A549 (cell line): ENCODE measurements around the gene GGACT. TPM values are rescaled to one million over a fixed set of nuclear protein-coding genes. Genes with fewer than 3 reads are reported as not detected.

Experiments
- ATAC-seq, 2 experiments: fragments of 200-7000 bp in 1 of 2; fragments of >200 bp in 1 of 2; cut with Nextera tagmentation in 1 of 2; cut with Tn5 transposase in 1 of 2; 3 replicates each; pipeline versions ENCODE4 v1.8.0 to v1.9.1; 2018 to 2020; ENCODE audit warnings: mild to moderate bottlenecking in 1 of 2, moderate library complexity in 1 of 2
- CTCF ChIA-PET: fragments of 300-600 bp; sonication (Branson Sonifier 250); formaldehyde crosslinking; extraction: SDS; loops from one replicate; lab custom pipeline; 2021; ENCODE audit warnings: antibody characterized with exemption, inconsistent platforms; lab: Yijun Ruan, JAX
- POLR2A ChIA-PET: fragments of 350-600 bp; formaldehyde crosslinking; extraction: SDS; loops from one replicate; lab custom pipeline; 2021; ENCODE audit warnings: antibody characterized with exemption, inconsistent platforms; lab: Yijun Ruan, JAX
- DNase-seq, 2 experiments: peaks; one replicate each; pipeline versions ENCODE4 v3.0.0 to v3.0.0-alpha.2; 2011 to 2016; ENCODE audit warnings: low read depth in 1 of 2, low spot score in 1 of 2
- FAIRE-seq: peaks from 2 replicates; lab custom pipeline; 2011; peaks lifted over from hg19 to GRCh38; lab: Jason Lieb, UNC
- H3K27ac ChIP-seq, 2 experiments: fragments of >200 bp; sonication (Bioruptor Twin); formaldehyde crosslinking; 3 replicates each; pipeline ENCODE4 v1.5.1; 2016 to 2017
- H3K4me1 ChIP-seq: fragments of >200 bp; sonication (Bioruptor Twin); formaldehyde crosslinking; 3 replicates; pipeline ENCODE4 v1.6.1; 2016
- H3K4me2 ChIP-seq: fragments of >200 bp; sonication (Bioruptor Twin); formaldehyde crosslinking; 3 replicates; pipeline ENCODE4 v1.6.1; 2016
- H3K4me3 ChIP-seq: fragments of >200 bp; sonication (Bioruptor Twin); formaldehyde crosslinking; 3 replicates; pipeline ENCODE4 v1.5.1; 2016
- H3K9me3 ChIP-seq: fragments of >200 bp; sonication (Bioruptor Twin); formaldehyde crosslinking; 3 replicates; pipeline ENCODE4 v1.6.1; 2016
- ATOH8 ChIP-seq: fragments of 250-450 bp; sonication (Bioruptor Pico); IDR thresholded peaks from 2 replicates; pipeline ENCODE4 v1.5.0; 2020; ENCODE audit warnings: low read depth, mild to moderate bottlenecking, moderate library complexity
- CHD2 ChIP-seq: fragments of 150-350 bp; IDR thresholded peaks from 2 replicates; pipeline ENCODE4 v1.6.1; 2014; ENCODE audit warnings: low read length; ENCODE audit not compliant: partially characterized antibody
- CTCF ChIP-seq: fragments of >200 bp; sonication (Bioruptor Twin); formaldehyde crosslinking; IDR thresholded peaks from 3 replicates; pipeline ENCODE4 v1.5.1; 2016
- EHF ChIP-seq: fragments of 250-450 bp; sonication (Bioruptor Pico); IDR thresholded peaks from 2 replicates; pipeline ENCODE4 v1.5.0; 2020; ENCODE audit warnings: mild to moderate bottlenecking
- EHMT2 ChIP-seq: fragments of 200-600 bp; sonication (generic); IDR thresholded peaks from 2 replicates; pipeline ENCODE4 v1.6.1; 2016; ENCODE audit warnings: antibody characterized with exemption, low read depth, mild to moderate bottlenecking, moderate library complexity
- FOSL2 ChIP-seq, 2 experiments: fragments of 450-650 bp in 1 of 2; fragments of >200 bp in 1 of 2; sonication (Bioruptor Twin) in 1 of 2; formaldehyde crosslinking; IDR thresholded peaks; 2 replicates each; pipeline versions ENCODE4 v1.5.0 to v1.6.1; 2016 to 2020; ENCODE audit warnings: mild to moderate bottlenecking in 1 of 2, moderate library complexity in 1 of 2
- HOXA7 ChIP-seq: fragments of 250-450 bp; sonication (Bioruptor Pico); IDR thresholded peaks from 2 replicates; pipeline ENCODE4 v1.5.0; 2020; ENCODE audit warnings: mild to moderate bottlenecking, moderate library complexity
- JUNB ChIP-seq: fragments of >200 bp; sonication (Bioruptor Twin); formaldehyde crosslinking; IDR thresholded peaks from 2 replicates; pipeline ENCODE4 v1.6.1; 2016
- MAFK ChIP-seq: fragments of 450-650 bp; IDR thresholded peaks from 2 replicates; pipeline ENCODE4 v1.6.1; 2014; ENCODE audit not compliant: partially characterized antibody
- NFE2L2 ChIP-seq: fragments of 150-350 bp; conservative IDR thresholded peaks from 2 replicates; pipeline ENCODE4 v1.6.1; 2014; ENCODE audit warnings: low read length
- NPAS2 ChIP-seq: fragments of 250-450 bp; sonication (Bioruptor Pico); IDR thresholded peaks from 2 replicates; pipeline ENCODE4 v1.8.0; 2022; ENCODE audit warnings: mild to moderate bottlenecking, moderate library complexity, borderline replicate concordance
- POLR2AphosphoS2 ChIP-seq: conservative IDR thresholded peaks from 2 replicates; pipeline ENCODE4 v1.6.1; 2012; ENCODE audit warnings: low read length, improper control_type of control experiment, inconsistent platforms
- RCOR1 ChIP-seq: fragments of 150-350 bp; IDR thresholded peaks from 2 replicates; pipeline ENCODE4 v1.6.1; 2014; ENCODE audit warnings: antibody characterized with exemption, low read length, low read depth
- REST ChIP-seq: fragments of 200-600 bp; sonication (generic); IDR thresholded peaks from 2 replicates; pipeline ENCODE4 v1.6.1; 2016; ENCODE audit warnings: antibody characterized with exemption, mild to moderate bottlenecking, moderate library complexity
- RFX5 ChIP-seq: fragments of 450-650 bp; IDR thresholded peaks from 2 replicates; pipeline ENCODE4 v1.7.1; 2014; ENCODE audit warnings: antibody characterized with exemption, mild to moderate bottlenecking, moderate library complexity
- WGBS: methylation state at CpG from one replicate; pipeline ENCODE4 v1.1.6; 2017; ENCODE audit errors: missing lambda C conversion rate; 5-methylcytosine and 5-hydroxymethylcytosine counted together
- polyA plus RNA-seq, 4 experiments: library from polyadenylated mRNA; depleted of rRNA in 3 of 4; stranded (reverse); fragments of >200 nt; fragmentation: RNase III in 1 of 4; extraction: RNeasy Plus Mini Kit Qiagen cat#74134 plus additional on column Dnase treatment in 1 of 4; gene quantifications; 2 replicates in 3 of 4; 3 replicates in 1 of 4; pipeline ENCODE4 v1.2.3, GENCODE V29; 2011 to 2017

GGACT gene
- polyA plus RNA-seq, 2 of the 4 experiments (the other 2 are of a cell fraction), result 2.7 to 8.6 TPM

GRCh38 chr13:100510208-100510957 lies 78.2 kb downstream of the GGACT start (continued):
- TF ChIP-seq REST, result no peak
- no peak for TF ChIP-seq NFE2L2
- TF ChIP-seq EHMT2, result no peak

GRCh38 chr13:100508996-100509395 lies 79.6 kb downstream of the GGACT start:
- H3K4me3 ChIP-seq, result no peak overlapping the region
- DNase-seq, result no peak
- peaks cover 10% of the 10 kb centered on the region for H3K4me1 ChIP-seq
- CTCF ChIA-PET, result interaction anchor here (1.2 to 1.6 kb wide), 2 partner anchors 9 to 593 kb away, joined by 3 to 5 read pairs; no protein-coding TSS in a partner anchor
- FAIRE-seq, result no peak
- no peak overlapping the region for H3K27ac ChIP-seq
- POLR2A ChIA-PET, result no interaction called here
- 95% methylated on average over 8 of the region's 8 CpGs for WGBS
- no peak overlapping the region for H3K4me2 ChIP-seq
- H3K9me3 ChIP-seq, result no peaks in the 10 kb centered on the region
- TF ChIP-seq NPAS2 (CRISPR knock-in tag) (no peak), MAFK (no peak), JUNB (no peak), REST (no peak), CHD2 (no peak), RCOR1 (no peak), RFX5 (no peak), ATOH8 (CRISPR knock-in tag) (no peak), EHF (no peak), CTCF (no peak), HOXA7 (no peak), POLR2AphosphoS2 (no peak), FOSL2 (IDR thresholded peaks at IDR 0.05) (no peak), FOSL2 (CRISPR knock-in tag; IDR thresholded peaks at IDR 0.05) (no peak)
- no peak for ATAC-seq
